ENCODE data around the gene IDH3B.

IDH3B gene

GRCh38 chr20:2655331-2656116 is 8.5 kb downstream of the IDH3B start:
- no peak for DNase-seq

GRCh38 chr20:2654831-2655230 is 9.2 kb downstream of the IDH3B start:
- DNase-seq, result no peak

GRCh38 chr20:2654384-2654822 is 9.6 kb downstream of the IDH3B start:
- DNase-seq, result no peak

GRCh38 chr20:2653556-2654383 is 10.2 kb downstream of the IDH3B start:
- DNase-seq, result no peak

GRCh38 chr20:2652724-2653555 is 11.1 kb downstream of the IDH3B start:
- DNase-seq, result peak; percentile 21

- peak; percentile 85 for DNase-seq
Observed at GRCh38 chr20:2651772-2652723, 12.0 kb downstream of the IDH3B start, which contains the start of gene NOP56. Gene NOP56, plus strand, starts transcription at chr20:2652632. Its CDS starts 29 bp downstream, at chr20:2652661.

- DNase-seq, result no peak
Observed at GRCh38 chr20:2643708-2644107, 20.3 kb downstream of the IDH3B start.

GRCh38 chr20:2640899-2641298 is 23.1 kb downstream of the IDH3B start:
- DNase-seq, result no peak

- no peak for DNase-seq
Observed at GRCh38 chr20:2640260-2640659, 23.8 kb downstream of the IDH3B start.

GRCh38 chr20:2637246-2637645 is 26.8 kb downstream of the IDH3B start:
- no peak for DNase-seq

- DNase-seq, result no peak
Observed at GRCh38 chr20:2633381-2633780, 30.6 kb downstream of the IDH3B start.

GRCh38 chr20:2631228-2631627 is 32.8 kb downstream of the IDH3B start:
- DNase-seq, result no peak

- no peak for DNase-seq
Observed at GRCh38 chr20:2626853-2627541, 37.0 kb downstream of the IDH3B start.

GRCh38 chr20:2625062-2625461 is 39.0 kb downstream of the IDH3B start:
- DNase-seq, result no peak

- no peak for DNase-seq
Observed at GRCh38 chr20:2624190-2624589, 39.8 kb downstream of the IDH3B start.

GRCh38 chr20:2619961-2620595 is 43.9 kb downstream of the IDH3B start:
- peak; percentile 5 for DNase-seq

- DNase-seq, result no peak
Observed at GRCh38 chr20:2619337-2619736, 44.7 kb downstream of the IDH3B start.

- no peak for DNase-seq
Observed at GRCh38 chr20:2618815-2619214, 45.2 kb downstream of the IDH3B start.

GRCh38 chr20:2617099-2617714 is 46.8 kb downstream of the IDH3B start:
- DNase-seq, result no peak

- no peak for DNase-seq
Observed at GRCh38 chr20:2616634-2617033, 47.4 kb downstream of the IDH3B start.

Measured in inflammatory macrophage treated with lipopolysaccharide for 4 hours (primary cell).